ENCODE results near the gene KCNF1.

The KCNF1 gene

DNA sequence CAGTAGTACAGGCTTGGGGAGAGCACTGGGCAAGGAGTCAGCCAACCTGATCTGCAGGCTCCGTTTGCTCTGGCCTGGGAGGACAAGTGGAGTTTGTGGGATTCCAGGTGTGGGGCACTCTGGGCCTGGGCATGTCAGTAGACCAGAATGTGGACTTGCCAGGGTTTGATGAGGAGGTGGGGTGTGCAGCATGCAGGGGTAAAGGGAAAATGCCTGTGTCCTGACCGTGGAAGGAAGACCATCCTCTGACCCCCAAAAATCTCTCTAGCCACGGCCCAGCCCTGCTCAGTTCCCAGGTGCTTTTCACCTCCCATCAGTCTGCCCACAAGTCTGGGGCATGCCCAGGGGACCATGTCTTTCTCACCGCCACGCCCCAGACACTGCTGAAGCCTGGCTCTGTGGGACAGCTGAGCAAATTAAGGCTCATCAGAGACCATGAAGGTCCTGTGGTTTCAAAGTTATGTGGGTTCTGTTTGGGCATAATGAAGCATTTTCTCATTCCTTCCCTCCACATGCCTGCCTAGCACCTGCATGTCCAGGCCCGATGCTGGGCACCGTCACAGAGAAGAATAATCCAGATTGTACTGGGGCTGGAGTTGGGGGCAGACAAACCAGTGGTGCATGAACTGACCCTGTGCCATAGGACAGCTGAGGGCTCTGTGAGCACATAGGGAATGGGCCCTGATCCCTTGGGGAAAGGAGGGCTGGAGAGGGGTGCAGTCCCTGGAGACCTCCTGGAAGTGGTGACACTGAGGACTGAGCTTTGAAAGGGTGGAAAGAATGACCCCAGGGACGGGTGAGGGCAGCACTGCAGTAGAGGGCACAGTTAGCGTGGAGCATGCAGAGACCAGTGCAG, 6.5 kb upstream of the KCNF1 start:
- no peak for DNase-seq

DNA sequence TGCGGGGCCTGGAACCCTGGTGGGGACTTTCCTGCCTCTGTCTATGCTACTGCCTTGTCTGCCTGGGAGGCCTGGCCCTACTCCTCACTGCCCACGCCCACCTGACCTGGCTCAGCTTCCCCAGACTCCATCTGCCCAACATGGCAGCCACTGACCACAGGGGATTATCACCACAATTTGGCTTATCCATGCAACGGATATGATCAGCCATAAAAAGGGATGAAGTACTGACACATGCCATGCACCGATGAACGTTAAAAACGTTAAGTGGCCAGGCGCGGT, 5.9 kb upstream of the KCNF1 start:
- DNase-seq: no peak

DNA sequence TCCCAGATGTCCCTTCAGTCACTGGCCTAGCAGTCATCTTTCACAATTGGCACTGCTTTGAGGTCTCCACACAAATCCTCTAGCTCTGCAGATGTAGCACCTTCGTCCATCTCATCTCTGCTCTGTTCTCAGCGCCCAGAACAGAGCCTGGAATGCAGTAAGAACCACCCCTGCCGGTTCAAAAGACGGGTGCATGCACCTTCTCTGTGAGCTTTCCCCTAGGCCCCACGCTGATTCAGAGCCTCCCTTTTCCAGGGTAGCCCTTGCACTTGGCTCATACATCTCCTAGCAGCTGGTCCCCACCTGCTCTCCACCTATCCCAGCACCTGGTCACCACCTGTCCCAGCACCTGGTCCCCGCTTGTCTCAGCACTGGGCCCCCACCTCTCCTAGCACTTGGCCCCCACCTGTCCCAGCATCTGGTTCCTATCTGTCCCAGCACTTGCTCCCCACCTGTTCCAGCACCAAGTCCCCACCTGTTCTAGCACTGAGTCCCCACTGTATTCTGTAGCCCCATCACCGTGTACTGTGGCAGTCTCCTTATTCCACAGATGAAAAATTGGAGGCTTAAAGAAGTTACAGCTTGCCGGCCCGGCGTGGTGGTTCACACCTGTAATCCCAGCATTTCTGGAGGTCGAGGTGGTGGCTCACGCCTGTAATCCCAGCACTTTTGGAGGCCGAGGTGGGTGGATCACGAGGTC, 4.7 kb upstream of the KCNF1 start:
- DNase-seq: peak in 1 of 2 experiments; percentile 18

DNA sequence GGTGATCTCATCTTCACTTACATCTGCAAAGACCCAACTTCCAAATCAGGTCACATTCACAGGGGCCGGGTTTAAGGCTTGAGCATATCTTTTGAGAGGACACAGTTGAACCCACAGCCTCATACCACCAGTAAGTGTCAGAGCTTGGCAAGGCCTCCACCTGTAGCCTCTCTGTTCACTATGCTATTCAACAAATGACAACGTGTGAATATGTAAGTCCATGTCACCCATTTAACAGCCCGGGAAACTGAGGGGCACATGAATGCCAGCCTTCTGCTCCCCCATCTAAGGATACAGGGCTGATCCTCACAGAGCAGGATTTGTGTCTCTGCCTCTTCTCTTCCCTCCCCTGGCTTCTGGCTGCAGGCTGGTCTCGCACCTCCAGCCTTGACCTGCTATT, 3.5 kb upstream of the KCNF1 start:
- DNase-seq: no peak

DNA sequence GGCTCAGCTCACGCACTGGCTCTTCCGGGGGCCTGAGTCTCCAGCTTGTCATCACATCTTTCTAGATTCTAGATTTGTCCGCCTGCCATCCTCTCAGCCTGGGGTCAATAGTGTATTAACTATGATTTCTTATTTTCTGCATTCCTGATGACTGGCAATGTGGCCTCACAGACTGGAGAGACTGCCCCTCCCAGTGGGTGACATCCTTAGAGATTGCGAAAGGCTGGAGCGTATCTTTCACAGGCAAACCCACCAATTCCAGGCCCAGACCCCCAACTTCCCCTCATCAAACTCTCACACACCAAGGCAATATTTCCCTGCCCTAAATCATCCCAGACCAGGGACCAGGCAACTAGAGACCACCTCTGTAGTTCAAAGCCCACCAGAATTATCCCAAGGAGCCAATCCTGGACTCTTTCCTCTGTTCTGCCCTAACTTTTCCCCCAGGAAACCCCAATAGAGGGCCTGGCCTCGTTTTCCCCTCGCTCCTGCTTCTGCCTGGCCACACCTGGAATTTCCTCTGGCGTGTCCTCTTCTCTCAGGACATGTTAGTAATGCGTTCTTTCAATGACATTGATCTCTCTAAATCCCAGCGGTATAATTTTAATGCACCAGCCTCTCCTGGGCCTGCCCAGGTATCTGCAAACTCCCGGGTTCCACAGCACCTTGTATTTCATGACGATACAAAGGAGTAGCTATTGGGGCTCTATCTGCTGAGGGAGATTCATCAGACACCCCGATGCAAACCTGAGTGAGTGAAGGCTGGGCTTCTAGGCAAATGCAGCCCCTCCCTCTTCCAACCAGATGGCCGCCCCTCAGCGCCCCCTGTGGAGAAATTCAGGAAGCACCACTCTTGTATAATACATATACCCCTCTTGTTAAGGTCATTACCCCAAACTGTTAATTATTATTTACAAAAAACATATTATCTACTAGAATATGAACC, 2.4 kb upstream of the KCNF1 start:
- DNase-seq: peak in 1 of 2 experiments; percentile 57

DNA sequence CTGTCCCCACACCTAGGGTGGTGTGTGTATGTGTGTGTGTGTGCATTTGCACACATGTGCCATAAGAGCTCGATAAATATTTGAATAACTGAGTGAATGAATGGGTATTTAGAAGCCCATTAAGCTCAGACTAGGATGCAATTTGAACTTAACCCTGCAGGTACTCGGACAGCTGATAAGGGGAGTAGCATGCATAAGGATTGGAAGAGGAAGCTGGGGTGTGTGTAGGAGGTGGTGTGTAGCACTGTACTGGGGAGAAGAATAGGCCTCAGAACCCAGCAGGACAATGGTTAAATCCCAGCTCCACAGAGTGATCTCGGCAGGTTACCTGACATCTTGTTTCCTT, 1.8 kb upstream of the KCNF1 start:
- peak; percentile 57 to 72 for DNase-seq

DNA sequence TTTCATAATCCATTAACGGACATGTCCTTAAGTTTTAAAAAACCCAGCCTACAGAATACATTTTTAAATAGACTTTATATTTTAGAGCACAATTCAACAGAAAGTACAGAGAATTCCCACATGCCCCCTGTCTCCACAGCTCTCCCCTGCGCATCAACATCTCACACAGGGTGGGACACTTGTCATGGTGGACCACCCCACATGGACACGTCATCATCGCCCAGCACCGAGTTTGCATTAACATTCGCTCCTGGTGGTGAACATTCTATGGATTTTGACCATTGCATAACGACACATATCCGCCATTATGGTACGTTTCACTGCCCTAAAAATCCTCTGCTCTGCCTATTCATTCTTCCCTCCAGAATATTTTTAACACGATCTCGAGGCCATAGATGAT, 1.1 kb upstream of the KCNF1 start:
- no peak for DNase-seq

DNA sequence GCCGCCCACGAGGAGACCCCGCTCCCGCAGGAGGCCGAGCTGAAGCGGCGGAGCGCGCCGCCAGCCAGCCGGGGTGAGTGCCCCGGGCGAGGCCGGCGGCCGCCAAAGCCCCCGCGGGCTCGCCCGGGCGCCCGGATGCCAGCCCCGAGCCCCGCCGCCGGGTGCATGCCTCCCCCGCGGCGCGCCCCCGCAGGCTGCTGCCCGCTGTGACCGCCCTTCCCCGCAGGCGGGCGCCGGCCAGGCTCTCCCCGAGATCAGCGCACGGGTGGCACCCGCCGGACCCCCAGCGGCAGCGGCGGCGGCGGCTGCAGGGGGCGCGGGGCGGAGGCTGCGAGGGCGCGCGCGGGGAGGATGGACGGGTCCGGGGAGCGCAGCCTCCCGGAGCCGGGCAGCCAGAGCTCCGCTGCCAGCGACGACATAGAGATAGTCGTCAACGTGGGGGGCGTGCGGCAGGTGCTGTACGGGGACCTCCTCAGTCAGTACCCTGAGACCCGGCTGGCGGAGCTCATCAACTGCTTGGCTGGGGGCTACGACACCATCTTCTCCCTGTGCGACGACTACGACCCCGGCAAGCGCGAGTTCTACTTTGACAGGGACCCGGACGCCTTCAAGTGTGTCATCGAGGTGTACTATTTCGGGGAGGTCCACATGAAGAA, 470 bp downstream of the KCNF1 start:
- DNase-seq: no peak

DNA sequence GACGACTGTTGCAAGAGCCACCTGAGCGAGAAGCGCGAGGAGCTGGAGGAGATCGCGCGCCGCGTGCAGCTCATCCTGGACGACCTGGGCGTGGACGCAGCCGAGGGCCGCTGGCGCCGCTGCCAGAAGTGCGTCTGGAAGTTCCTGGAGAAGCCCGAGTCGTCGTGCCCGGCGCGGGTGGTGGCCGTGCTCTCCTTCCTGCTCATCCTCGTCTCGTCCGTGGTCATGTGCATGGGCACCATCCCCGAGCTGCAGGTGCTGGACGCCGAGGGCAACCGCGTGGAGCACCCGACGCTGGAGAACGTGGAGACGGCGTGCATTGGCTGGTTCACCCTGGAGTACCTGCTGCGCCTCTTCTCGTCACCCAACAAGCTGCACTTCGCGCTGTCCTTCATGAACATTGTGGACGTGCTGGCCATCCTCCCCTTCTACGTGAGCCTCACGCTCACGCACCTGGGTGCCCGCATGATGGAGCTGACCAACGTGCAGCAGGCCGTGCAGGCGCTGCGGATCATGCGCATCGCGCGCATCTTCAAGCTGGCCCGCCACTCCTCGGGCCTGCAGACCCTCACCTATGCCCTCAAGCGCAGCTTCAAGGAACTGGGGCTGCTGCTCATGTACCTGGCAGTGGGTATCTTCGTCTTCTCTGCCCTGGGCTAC, 1.2 kb downstream of the KCNF1 start:
- no peak for DNase-seq

DNA sequence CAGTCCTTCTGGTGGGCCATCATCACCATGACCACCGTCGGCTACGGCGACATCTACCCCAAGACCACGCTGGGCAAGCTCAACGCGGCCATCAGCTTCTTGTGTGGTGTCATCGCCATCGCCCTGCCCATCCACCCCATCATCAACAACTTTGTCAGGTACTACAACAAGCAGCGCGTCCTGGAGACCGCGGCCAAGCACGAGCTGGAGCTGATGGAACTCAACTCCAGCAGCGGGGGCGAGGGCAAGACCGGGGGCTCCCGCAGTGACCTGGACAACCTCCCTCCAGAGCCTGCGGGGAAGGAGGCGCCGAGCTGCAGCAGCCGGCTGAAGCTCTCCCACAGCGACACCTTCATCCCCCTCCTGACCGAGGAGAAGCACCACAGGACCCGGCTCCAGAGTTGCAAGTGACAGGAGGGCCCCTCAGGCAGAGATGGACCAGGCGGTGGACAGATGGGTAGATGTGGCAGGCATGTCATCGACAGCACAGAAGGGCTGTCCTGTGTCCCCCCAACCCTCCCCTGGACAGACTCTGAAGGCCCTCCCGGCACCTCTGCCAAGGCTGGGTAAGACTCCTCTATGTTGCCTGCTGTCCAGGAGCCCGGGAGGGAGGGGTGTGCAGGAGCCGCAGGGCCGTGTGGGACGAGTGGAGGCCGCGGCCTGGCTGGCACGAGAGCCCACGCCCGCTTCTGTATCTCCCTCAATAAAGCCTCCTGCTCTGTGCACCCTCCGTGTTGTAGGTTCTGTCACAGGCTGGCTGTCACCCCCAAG, 2.0 kb downstream of the KCNF1 start:
- DNase-seq: no peak

DNA sequence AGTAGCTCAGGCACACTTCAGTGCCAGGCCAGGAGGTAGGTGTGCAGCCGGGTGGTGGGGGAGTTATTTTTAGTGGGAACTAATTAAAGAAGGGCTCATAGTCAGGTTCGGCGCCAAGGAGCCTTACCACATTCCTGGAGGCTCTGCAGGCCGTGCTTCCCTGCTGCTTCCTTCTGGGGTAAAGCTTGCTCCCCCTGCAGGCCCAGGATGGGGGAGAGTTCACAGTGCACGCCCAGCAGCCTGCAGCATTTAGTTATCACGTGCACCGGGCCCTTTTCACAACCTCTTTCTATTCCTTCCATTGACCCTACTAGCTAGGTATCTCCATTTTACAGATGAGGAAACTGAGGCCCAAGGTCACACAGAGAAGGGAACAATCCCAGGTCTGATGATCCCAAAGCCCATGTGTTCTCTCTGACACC, 2.5 kb downstream of the KCNF1 start:
- DNase-seq: no peak

DNA sequence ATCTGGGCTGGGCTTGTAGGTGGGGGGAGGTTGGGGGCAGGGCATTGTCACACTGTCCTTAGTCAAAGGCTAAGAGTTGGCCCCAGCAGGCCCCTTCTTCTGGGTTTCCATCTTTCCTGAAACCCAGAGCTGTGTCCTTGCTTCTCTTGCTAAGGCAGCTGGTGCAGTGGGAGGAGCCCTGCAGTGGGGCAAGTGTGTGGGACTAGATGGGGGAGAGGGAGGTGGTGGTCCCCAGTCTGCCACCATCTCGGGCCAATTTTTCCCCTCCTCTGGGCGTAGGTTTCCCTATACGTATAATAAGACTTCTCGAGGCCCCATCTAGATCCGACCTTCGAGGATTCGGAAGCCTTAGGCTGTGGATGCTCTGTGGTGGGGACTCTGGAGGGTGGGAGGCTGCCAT, 3.5 kb downstream of the KCNF1 start:
- DNase-seq: no peak

DNA sequence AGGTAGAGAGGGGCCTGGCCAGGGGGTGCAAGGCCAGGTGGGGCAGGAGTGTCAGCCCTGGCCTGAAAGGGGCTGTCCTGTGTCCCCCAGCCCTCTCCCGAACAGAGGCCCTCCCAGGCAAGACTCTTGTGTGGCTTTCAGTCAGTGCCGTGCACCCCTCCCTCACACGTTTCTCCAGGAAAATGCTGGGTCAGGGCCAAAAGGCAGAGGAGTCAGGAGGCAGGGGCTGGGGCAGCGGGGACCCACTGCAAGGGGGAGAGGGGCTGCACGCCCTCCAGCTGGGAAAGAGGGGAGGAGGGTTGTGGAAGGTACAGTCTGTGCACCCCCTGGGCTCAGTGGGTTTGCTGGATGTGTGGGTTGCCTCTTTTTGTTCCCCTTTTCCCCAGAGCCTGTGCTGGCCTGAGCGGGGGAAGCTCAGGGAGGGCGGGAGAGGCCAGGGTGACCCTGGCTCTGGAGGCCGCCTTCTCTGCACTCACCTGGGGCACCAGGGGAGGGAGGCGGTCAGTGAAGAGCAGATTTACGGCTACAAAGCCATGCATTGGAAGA, 4.1 kb downstream of the KCNF1 start:
- no peak for DNase-seq

DNA sequence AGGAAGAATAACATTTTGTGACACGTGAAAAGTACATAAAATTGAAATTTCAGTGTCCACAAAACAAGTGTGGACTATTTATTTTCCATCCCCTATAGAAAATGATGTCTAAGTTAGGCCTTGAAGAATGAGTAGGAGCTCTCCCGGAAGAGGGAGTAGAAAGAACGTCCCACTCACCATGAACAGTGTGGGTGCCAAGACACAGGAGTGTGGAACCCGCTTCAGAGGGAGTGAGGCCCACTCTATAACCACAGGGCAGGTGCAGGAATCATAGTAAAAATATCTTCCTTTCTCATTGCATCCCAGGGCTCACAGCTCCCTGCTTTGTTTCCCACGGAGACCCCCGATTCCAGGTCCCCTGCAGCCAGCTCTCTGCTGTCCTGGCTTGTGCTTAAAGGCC, 5.2 kb downstream of the KCNF1 start:
- DNase-seq: no peak

DNA sequence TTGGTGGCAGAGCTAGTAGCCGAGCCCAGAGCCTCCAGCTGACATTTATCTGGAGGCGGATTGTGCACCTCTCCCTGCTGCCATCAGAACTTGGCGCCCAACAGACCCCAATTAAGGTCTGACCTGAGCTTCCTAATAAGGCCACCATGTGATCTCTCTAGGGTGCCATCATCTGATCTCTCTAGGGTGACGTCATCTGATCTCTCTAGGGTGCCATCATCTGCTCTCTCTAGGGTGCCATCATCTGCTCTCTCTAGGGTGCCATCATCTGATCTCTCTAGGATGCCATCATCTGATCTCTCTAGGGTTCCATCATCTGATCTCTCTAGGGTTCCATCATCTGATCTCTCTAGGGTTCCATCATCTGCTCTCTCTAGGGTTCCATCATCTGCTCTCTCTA, 6.2 kb downstream of the KCNF1 start:
- DNase-seq: no peak

DNA sequence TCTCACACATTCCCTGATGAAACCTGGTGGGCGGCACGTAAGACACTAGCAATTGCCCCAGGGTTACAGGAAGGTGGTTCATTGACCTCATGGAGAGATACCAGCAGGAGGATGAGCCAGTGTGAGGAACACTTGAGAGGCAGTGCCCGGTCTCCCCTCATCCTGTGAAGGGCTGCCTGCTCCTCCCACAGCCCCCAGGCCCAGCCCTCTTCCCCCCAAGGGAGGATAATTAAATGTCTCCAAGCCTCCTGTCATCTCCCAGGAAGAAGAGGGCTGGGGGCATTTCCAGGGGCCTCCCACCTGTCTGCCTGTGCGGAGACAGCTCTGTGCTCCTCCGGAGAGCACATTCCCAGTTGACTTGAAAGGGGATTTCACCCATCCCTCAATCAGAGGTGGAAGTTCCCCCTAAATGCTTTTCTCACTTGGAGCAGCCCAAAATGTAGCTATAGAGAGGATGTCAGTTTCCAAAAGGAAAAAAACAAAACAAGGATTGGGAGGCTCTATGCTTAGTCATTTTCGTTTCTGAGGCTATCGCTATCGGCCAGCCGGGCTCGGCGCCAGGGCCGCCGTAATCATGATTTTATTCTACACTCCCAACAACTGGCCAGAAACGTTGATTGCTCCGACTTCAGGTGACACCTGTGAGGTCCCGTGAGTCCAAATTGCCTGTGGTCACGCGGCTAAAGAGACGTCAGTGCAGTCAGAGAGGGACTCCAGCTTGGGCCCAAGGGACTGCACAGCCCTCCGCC, 7.1 kb downstream of the KCNF1 start:
- DNase-seq: peak in 1 of 2 experiments; percentile 44

DNA sequence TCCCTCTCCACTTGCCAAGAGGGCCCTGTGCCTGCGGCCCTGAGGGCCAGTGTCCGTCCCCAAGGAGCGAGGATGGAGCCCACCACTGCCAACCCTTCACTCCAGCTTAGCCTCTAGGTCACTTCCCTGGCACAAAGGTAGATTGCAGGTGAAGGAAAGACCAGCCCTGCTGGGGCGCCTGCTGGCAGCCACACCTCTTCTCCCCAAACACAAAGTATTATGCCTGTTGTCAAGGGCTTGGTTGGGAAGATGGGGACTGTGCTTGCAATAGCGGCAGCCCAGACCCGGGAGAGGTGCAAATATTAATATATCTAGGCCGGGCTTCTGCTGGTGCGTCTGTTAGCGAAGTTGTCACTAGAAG, 7.7 kb downstream of the KCNF1 start:
- no peak for DNase-seq

DNA sequence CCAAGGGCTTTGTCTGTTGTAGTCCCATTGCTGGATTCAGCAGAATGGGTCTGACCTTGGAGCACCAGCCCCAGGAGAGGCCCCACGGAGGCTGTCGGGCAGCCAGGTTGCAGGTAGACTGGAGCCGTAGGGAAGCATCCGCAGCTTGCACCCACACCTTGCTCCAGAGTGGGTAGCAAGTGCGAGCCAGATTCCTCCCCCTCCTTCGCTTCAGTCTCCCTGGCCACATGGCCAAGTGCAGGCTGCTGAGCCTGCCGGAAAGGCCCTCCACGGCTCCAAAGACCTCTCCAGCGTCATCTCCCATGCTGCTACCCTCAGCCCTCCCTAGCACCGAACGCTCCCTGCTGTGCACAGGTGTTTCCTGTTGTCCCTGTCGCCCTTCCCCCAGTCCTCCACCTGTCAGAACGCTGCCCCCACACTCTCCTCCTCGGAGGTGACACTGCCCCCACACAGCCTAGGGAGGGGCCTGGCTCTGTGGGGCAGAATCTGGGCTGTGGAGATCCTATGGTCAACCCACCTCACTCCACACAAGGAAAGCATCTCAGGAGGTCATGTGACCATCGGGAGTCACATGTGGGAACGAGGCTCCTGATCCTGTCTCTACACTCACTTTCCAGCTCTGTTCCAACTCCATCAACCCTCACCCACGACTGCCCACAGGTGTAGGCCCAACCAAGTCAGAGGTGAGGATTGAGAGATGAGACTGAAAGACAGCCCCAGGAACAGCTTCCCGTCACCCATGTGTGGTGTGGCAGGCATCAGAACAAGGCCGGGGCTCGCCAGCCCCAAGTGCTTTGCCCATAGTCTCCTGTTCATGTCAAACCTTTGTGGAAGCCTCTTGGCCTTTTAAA, 8.3 kb downstream of the KCNF1 start:
- DNase-seq: peak in 1 of 2 experiments; percentile 59

DNA sequence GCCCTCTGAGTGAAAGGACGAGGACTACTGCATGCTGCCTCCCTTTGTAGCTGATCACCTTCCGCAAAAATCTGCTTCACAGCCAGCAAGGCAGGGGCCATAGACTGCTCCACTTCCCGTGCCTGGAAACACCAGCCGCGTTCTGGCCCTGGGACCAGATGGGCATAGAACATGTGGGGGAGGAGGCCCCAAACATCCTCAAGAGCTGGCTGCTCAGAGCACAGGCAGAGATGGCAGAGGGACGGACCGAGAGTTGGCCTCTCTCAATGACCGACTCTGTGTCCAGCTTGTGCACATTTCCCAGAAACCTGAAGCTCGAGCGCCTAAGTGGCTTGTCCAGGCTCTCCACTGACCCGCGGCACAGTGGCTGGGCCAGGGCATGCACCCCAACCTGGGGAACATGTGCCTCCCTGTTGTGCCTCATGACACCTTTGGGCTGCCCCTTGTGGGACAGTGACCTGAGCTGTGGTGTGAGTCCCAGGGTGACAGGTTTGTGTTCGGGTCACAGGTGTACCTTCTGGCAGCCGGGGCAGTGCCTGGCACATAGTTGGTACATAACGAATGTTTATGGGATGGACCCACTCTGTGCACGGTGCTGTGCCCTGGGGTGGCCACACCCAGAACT, 9.1 kb downstream of the KCNF1 start:
- DNase-seq: no peak

Measured in NCI-H2081 (cell line).